GM18526 (cell line): Measurements from ENCODE around the gene CHRD.

ENCODE experiments used
- POLR2A ChIP-seq: IDR thresholded peaks from 3 replicates; pipeline ENCODE4 v1.6.1; 2011; ENCODE audit not compliant: insufficient read length; ENCODE audit errors: extremely low read depth

CHRD gene

GRCh38 chr3:184368116-184368515, 11.7 kb upstream of the CHRD start:
- no peak for TF ChIP-seq POLR2A

GRCh38 chr3:184368586-184369183, 11.2 kb upstream of the CHRD start:
- no peak for TF ChIP-seq POLR2A

- TF ChIP-seq POLR2A: no peak
These were observed 8.3 kb upstream of the CHRD start for GRCh38 chr3:184371570-184372018.

- no peak for TF ChIP-seq POLR2A
These were observed 7.5 kb upstream of the CHRD start for GRCh38 chr3:184372296-184372821.

- no peak for TF ChIP-seq POLR2A
These were observed 6.9 kb upstream of the CHRD start for GRCh38 chr3:184372911-184373310.

- TF ChIP-seq POLR2A: no peak
These were observed 6.4 kb upstream of the CHRD start for GRCh38 chr3:184373422-184373821.

GRCh38 chr3:184375747-184376461, 4.0 kb upstream of the CHRD start:
- no peak for TF ChIP-seq POLR2A

GRCh38 chr3:184377374-184377773, 2.5 kb upstream of the CHRD start:
- TF ChIP-seq POLR2A: no peak

- no peak for TF ChIP-seq POLR2A
These were observed 1.9 kb upstream of the CHRD start, which contains the start of gene THPO for GRCh38 chr3:184377882-184378445. Gene THPO (minus strand): TSS chr3:184378207. CDS start chr3:184376259, 1,948 bp downstream.

- TF ChIP-seq POLR2A: no peak
These were observed 1.1 kb upstream of the CHRD start for GRCh38 chr3:184378651-184379357.

- TF ChIP-seq POLR2A: no peak
These were observed 352 bp downstream of the CHRD start for GRCh38 chr3:184380185-184380626.

- TF ChIP-seq POLR2A: no peak
These were observed 890 bp downstream of the CHRD start for GRCh38 chr3:184380627-184381260.

GRCh38 chr3:184381261-184382224, 1.7 kb downstream of the CHRD start:
- TF ChIP-seq POLR2A: no peak

- no peak for TF ChIP-seq POLR2A
These were observed 2.6 kb downstream of the CHRD start for GRCh38 chr3:184382326-184383032.
